ENCODE data around the gene ANKRD36C.
"Not testable (repeated sequence)": the region's sequence is repeated elsewhere in the genome, so short reads cannot be mapped to it uniquely, and the experiment has no call there.

DNA sequence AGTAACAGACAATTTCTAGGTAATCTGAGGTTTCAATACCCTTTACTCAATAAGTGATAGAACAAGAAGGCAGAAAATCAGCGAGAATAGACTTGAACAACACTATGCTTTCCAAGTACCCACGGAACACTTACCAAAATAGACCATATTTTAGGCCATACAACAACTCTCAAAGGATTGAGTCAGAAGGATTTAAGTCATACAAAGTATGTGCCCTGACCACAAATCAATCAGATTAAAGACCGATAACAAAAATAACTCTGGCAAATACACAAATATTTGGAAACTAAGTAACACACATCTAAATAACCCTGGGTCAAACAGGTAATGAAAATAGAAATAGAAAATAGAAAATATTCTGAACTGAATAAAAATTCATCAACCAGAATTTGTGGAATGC lies 129.5 kb downstream of the ANKRD36C start:
- TF ChIP-seq, protein P1, sequence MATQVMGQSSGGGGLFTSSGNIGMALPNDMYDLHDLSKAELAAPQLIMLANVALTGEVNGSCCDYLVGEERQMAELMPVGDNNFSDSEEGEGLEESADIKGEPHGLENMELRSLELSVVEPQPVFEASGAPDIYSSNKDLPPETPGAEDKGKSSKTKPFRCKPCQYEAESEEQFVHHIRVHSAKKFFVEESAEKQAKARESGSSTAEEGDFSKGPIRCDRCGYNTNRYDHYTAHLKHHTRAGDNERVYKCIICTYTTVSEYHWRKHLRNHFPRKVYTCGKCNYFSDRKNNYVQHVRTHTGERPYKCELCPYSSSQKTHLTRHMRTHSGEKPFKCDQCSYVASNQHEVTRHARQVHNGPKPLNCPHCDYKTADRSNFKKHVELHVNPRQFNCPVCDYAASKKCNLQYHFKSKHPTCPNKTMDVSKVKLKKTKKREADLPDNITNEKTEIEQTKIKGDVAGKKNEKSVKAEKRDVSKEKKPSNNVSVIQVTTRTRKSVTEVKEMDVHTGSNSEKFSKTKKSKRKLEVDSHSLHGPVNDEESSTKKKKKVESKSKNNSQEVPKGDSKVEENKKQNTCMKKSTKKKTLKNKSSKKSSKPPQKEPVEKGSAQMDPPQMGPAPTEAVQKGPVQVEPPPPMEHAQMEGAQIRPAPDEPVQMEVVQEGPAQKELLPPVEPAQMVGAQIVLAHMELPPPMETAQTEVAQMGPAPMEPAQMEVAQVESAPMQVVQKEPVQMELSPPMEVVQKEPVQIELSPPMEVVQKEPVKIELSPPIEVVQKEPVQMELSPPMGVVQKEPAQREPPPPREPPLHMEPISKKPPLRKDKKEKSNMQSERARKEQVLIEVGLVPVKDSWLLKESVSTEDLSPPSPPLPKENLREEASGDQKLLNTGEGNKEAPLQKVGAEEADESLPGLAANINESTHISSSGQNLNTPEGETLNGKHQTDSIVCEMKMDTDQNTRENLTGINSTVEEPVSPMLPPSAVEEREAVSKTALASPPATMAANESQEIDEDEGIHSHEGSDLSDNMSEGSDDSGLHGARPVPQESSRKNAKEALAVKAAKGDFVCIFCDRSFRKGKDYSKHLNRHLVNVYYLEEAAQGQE (IDR thresholded peaks at IDR 0.05; ENCODE audit: insufficient replicate concordance, low read depth) = not testable (repeated sequence)
- TF ChIP-seq, protein P2, sequence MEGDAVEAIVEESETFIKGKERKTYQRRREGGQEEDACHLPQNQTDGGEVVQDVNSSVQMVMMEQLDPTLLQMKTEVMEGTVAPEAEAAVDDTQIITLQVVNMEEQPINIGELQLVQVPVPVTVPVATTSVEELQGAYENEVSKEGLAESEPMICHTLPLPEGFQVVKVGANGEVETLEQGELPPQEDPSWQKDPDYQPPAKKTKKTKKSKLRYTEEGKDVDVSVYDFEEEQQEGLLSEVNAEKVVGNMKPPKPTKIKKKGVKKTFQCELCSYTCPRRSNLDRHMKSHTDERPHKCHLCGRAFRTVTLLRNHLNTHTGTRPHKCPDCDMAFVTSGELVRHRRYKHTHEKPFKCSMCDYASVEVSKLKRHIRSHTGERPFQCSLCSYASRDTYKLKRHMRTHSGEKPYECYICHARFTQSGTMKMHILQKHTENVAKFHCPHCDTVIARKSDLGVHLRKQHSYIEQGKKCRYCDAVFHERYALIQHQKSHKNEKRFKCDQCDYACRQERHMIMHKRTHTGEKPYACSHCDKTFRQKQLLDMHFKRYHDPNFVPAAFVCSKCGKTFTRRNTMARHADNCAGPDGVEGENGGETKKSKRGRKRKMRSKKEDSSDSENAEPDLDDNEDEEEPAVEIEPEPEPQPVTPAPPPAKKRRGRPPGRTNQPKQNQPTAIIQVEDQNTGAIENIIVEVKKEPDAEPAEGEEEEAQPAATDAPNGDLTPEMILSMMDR (IDR thresholded peaks at IDR 0.05; ENCODE audit: insufficient read depth, low read length) = not testable (repeated sequence)
- not testable (repeated sequence) for TF ChIP-seq GABPA (IDR thresholded peaks at IDR 0.05; ENCODE audit: low read depth); POLR2AphosphoS5 (IDR thresholded peaks at IDR 0.05; ENCODE audit: low read depth); SPI1 (IDR thresholded peaks at IDR 0.05; ENCODE audit: borderline replicate concordance, low read depth)
